Measurements from ENCODE around the gene C9orf40. TPM values are rescaled to one million over a fixed set of nuclear protein-coding genes. Genes with fewer than 3 reads are reported as not detected.

The C9orf40 gene
- total and polyA plus RNA-seq, 2 experiments from 2014 or later: 6.1 to 8.5 TPM

DNA sequence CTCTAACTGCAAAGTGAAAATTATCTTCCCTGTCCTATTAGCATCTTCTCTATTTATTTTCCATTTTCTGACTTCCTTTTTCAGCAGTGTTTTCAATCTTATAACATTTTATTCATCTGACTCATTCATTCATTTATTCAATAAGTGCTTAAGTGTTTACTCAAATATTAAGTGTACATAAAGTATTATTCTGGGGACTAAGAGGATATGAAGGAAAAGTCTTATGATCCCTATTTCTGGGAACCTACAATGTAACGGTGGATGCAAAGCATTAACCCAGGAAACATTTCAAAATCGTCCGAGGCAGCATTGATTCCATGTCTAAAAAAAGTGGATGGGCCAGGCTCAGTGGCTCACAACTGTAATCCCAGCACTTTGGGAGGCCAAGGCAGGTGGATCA lies 45.6 kb downstream of the C9orf40 start:
- Histone ChIP-seq H3K9ac (no peak overlapping the region), H3K9me2 (ENCODE audit: insufficient read depth) (no peaks in the 10 kb centered on the region), H3K36me3 (ENCODE audit: low read depth) (no peaks in the 10 kb centered on the region), H3F3A (ENCODE audit: insufficient read depth) (no peaks in the 10 kb centered on the region), H3K27me3 (replicated peaks; ENCODE audit: insufficient read depth) (no peaks in the 10 kb centered on the region), H2AFZ (no peak overlapping the region), H3K4me1 (ENCODE audit: insufficient read depth) (no peaks in the 10 kb centered on the region), H3K4me2 (ENCODE audit: unreplicated experiment) (no peak overlapping the region), H3K4me3 (no peak overlapping the region), H4K20me1 (ENCODE audit: insufficient read depth) (no peaks in the 10 kb centered on the region), H3K79me2 (ENCODE audit: insufficient read depth) (no peaks in the 10 kb centered on the region), H3K9me3 (ENCODE audit: low read depth) (no peaks in the 10 kb centered on the region), H3K27ac (no peak overlapping the region)
- no peak for DNase-seq
- TF ChIP-seq EZH2 (IDR thresholded peaks at IDR 0.05; ENCODE audit: insufficient read depth, poor library complexity, severe bottlenecking): no peak
- TF ChIP-seq EZH2phosphoT487 (IDR thresholded peaks at IDR 0.05; ENCODE audit: insufficient read depth, low read depth): no peak
- WGBS, 2 experiments (ENCODE audit: low coverage in 1 of 2, low lambda C conversion rate in 2 of 2, missing lambda C conversion rate in 2 of 2): 64 to 69% methylated on average over 3 of the region's 3 CpGs
- in situ Hi-C loops (cut with MboI): no loop called here

DNA sequence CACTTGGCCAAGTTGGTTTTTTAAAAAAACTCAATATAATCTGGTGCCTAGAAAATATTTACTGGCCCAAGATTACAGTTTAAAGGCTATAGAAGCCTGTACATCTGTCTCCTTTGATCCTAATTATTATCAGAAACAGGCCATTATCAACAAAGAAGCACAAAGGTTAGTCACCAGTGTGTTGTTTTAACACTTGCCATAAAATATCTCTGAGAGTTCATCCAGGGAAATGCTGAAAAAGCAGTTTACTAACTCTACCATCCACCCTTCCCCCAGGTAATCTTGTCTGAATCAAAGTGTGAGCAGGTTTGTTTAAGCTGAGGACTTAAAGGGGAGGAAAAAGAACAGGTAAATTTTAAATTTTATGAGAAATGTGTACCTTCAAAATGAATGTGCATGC lies 51.7 kb downstream of the C9orf40 start:
- Histone ChIP-seq H3K4me1 (ENCODE audit: insufficient read depth) (no peaks in the 10 kb centered on the region), H3K4me2 (ENCODE audit: unreplicated experiment) (no peak overlapping the region), H3K27me3 (replicated peaks; ENCODE audit: insufficient read depth) (no peaks in the 10 kb centered on the region), H3K36me3 (ENCODE audit: low read depth) (no peaks in the 10 kb centered on the region), H3K9ac (no peak overlapping the region), H3F3A (ENCODE audit: insufficient read depth) (no peaks in the 10 kb centered on the region), H2AFZ (no peak overlapping the region), H3K9me2 (ENCODE audit: insufficient read depth) (no peaks in the 10 kb centered on the region), H3K27ac (no peak overlapping the region), H4K20me1 (ENCODE audit: insufficient read depth) (no peaks in the 10 kb centered on the region), H3K4me3 (no peak overlapping the region), H3K79me2 (ENCODE audit: insufficient read depth) (no peaks in the 10 kb centered on the region), H3K9me3 (ENCODE audit: low read depth) (no peaks in the 10 kb centered on the region)
- TF ChIP-seq EZH2 (IDR thresholded peaks at IDR 0.05; ENCODE audit: insufficient read depth, poor library complexity, severe bottlenecking) (no peak), EZH2phosphoT487 (IDR thresholded peaks at IDR 0.05; ENCODE audit: insufficient read depth, low read depth) (no peak)
- DNase-seq: no peak
- in situ Hi-C loops (cut with MboI): no loop called here

Other genes starting within 250 kb of the C9orf40 start
- not detected in 2 replicates for gene TRPM6, start 65.0 kb downstream of the C9orf40 start, total RNA-seq (2014; rRNA removed; shearing (Covaris generic))
- gene TRPM6, start 65.0 kb downstream of the C9orf40 start, polyA plus RNA-seq (2016; fragmentation: Nextera tagmentation; extraction: Ambion mirVana): not detected in 2 replicates
- gene CARNMT1, start 75.4 kb upstream of the C9orf40 start, total RNA-seq (2014; rRNA removed; shearing (Covaris generic)): 27.5 and 60.2 TPM in 2 replicates
- 18.1 and 20.4 TPM in 2 replicates for gene CARNMT1, start 75.4 kb upstream of the C9orf40 start, polyA plus RNA-seq (2016; fragmentation: Nextera tagmentation; extraction: Ambion mirVana)
- gene NMRK1, start 135.2 kb upstream of the C9orf40 start, total RNA-seq (2014; rRNA removed; shearing (Covaris generic)): 14.4 and 16.6 TPM in 2 replicates
- gene NMRK1, start 135.2 kb upstream of the C9orf40 start, polyA plus RNA-seq (2016; fragmentation: Nextera tagmentation; extraction: Ambion mirVana): 25.8 and 29.2 TPM in 2 replicates
- gene OSTF1, start 135.6 kb upstream of the C9orf40 start, total RNA-seq (2014; rRNA removed; shearing (Covaris generic)): 34.9 and 42.4 TPM in 2 replicates
- gene OSTF1, start 135.6 kb upstream of the C9orf40 start, polyA plus RNA-seq (2016; fragmentation: Nextera tagmentation; extraction: Ambion mirVana): 65.6 and 70.9 TPM in 2 replicates

Measured in GM23248 (cell line).